Activated CD4-positive, CD25-positive, alpha-beta regulatory T cell treated with anti-CD3 and anti-CD28 coated beads, Interleukin-2, amount 50 U/mL, for 72 hours (primary cell): ENCODE data around the gene SPATA13.
A peak's percentile ranks its signal among the peaks of the same experiment; 100 is the strongest.

Experiments used
- DNase-seq: peaks from one replicate; pipeline ENCODE4 v3.0.0; 2021

The SPATA13 gene

DNA sequence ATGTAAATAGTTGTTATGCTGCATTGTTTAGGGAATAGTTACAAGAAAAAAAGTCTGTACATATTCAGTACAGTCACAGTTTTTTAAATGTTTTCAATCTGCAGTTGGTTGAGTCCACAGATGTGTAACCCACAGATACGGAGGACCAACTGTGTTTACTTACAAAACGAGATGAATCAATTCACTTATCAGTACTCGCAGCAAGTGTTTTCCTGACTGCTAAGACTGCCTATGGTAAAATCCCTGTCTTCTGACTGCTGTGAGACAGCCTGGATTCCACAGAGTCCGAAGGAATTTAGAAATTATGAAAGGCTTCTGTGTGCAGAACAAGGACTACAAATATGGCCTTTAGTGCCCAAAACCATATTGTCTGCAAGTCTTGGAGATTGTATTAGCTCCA lies 103.1 kb downstream of the SPATA13 start:
- no peak for DNase-seq

DNA sequence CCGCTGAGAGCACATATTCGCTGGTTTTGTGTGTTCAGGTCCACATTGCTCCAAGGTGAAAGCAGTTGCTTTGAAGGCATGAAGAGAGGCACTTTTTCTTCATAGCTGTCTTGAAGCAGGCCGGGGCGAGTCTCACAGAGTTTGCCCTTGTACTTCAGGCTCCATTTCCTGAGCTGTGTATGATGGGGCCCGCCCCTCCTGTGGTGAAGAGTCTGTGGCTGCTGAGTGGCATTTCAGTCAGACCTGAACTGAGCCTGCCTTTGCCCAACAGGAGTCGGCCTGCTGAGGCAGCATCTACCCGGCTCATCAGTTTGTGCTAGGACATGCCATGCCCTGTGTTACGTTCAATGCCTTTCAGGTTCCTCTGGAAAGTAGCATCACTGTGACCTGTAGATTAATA lies 104.5 kb downstream of the SPATA13 start:
- peak; percentile 69 for DNase-seq

DNA sequence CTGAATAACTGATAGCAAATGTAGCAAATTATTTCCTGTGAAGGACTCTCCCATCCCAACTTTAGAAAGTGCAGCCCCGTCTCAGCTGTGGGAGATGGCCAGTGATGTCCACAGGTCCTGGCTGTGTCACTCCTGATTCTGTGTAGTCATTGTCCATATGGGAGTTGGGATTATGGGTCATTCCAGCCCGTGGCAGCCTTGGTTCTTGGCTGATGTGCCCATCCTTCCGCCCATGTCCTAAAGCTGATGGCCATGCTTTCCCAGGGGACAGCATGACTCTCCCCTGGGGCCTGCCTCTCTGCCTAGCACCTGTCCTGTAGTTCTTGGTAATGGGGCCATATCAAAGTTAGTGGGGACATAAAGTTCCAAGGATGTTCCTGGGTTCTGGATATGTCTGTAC lies 104.9 kb downstream of the SPATA13 start:
- DNase-seq, result no peak

DNA sequence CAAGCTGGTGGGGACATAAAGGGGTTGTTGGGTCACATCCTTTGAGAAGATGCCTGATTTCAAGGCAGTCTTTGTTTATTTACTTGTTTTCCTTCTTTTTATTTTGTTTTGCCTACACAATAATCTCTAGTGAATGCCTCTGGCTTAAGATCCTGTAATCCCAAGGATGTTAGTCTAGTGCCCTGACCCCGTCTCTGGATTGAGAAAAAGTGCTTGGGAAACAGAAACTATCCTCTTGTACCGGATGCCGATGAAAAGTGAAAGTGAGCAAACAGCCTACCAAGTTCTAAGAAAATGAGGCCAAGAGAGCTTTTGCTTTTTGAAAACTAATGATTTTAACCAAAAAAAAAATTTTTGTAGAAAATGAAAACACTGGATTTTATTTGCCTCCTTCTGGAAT lies 106.8 kb downstream of the SPATA13 start:
- no peak for DNase-seq

DNA sequence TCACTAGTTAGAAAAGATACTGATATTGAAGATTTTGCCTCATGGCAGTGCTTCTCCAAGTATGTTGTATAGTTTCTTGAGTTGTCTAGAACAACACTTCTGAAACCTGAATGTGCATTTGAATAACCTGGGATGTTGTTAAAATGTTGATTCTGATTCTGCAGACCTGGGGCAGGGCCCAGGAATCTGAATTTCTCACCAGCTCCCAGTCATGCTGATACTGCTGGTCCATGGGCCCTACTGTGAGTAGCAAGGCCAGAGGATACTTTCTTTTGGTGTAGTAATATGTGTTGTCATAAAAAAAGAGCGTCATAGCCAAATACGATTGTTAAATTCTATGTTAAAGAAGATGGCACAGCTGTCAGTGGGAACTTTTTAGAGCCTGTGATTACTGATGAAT lies 107.3 kb downstream of the SPATA13 start:
- no peak for DNase-seq

DNA sequence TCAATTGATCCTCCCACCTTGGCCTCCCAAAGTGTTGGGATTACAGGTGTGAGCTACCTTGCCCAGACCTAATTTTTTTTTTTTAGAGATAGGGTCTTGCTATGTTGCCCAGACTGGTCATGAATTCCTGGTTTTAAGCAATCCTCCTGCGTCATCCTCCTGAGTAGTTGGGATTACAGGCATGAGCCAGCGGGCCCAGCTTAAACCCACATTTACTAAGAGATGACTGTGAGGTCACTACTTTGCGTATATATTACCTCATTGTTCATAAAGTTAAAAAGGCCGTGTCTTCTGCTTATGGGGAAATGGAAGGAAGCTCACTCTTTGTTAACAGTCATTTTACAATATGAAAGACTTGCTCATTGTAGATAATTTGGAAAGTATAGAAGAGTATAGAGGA lies 109.3 kb downstream of the SPATA13 start:
- no peak for DNase-seq

DNA sequence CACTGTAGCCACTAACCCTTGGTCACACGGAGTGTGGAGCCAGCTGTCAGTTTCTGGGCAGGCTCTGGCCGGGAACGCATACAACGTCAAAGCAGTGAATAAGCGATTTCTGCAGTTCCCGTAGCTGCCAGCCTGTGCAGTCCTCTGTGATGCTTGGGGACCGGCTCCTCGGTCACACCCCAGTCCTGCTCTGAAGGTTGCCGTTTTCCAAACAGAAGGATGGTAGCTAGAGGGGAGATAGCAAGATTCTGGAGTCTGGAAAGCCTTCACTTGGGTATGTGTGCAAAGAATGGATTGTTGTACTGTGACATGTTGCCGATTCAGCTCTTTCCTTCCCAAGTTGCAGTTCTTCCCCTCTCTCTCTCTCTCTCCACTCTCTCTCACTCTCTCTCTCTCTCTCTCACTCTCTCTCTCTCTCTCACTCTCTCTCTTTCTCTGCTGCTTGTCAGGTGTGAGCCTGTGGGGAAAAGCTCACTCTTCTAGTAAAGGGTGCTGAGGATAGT lies 110.2 kb downstream of the SPATA13 start:
- DNase-seq, result peak; percentile 56

DNA sequence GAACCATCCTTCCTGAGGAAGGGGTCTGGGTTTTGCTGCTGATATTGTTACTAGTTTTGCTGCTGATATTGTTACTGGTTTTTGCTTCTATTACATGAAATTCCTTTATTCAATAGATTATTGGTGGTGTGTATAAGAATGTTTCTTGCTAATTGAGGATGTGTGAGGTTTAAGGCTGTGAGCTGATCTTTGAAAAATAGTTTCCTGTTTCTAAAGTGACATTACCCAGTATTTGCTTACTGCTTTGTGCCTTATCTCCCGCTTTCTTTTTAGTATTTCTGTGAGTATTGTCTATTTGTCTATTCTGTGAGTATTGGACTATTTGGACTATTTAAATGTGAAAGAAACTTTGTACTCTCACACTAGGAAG lies 110.7 kb downstream of the SPATA13 start:
- DNase-seq, result no peak

DNA sequence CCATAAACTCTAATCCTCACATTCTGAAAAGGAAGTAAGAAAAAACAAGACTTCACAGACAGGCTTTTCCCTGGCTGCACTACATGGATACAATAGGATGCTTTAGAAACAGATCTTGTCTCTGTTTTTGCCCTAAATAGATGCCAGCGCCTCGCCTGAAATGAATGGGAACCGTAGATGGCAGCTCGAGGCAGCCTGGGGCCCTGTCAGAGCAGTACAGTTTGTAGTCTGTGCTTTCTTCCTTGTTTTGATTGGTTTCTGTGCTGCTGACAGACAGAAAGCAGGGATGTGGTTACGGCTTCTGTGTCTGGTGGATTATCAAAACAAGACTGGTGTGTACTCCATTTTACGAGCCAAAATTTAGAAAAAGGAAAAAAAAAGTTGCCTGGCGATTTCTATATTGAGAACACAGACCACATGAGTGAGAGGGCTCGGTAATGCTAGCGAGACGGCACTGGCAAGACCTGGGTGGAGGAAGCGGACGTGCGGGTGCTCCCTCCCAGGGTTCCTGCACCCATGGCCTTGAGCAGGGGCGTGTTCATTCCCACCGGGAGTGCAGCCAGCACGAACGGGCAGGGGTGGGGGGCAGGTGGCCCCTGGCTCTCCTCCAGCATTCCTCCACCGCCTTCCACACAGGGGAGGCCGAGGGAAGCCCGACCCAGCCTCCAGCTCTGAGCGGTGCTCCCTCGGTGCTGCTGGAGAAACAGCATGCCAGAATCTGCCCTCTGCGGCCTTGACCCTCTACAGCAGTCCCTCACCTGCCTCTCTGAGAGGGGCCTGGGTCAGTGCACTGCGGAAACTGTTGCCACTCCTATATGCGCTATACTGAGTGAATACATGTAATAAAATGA lies 111.3 kb downstream of the SPATA13 start:
- peak; percentile 50 for DNase-seq

DNA sequence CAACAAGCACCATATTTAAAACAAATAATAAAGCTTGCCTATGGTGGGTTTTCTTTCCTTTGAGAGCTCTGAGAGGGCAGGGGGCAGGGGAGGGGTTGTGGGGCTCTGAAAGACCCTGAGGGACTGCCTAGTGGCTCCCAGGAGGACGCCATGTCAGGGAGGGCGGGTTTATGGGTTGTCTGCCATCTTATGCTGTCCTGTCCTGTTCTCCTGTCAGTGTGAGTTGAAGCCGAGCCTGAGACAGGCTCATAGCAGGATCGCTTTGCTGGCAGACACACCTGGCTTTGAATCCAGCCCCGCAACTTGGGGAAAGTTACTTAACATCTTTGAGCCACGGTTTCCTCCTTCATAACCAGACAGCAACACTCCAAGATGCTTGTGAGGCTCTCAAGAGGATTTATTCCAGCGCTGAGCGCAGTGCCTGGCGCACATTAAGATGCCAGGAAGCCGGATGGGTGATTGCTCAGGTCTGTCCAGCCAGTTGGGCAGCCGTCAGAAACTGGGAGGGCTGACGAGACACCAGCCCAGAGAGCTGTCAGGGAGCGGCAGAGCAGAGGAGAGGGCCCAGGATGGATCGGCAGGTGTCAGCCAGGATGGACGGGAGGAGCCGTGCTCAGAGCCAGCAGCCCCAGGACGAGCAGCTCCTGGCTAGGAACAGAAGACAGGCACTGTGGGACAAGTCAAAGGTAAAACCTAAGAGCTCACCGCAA lies 112.1 kb downstream of the SPATA13 start:
- DNase-seq, result no peak

DNA sequence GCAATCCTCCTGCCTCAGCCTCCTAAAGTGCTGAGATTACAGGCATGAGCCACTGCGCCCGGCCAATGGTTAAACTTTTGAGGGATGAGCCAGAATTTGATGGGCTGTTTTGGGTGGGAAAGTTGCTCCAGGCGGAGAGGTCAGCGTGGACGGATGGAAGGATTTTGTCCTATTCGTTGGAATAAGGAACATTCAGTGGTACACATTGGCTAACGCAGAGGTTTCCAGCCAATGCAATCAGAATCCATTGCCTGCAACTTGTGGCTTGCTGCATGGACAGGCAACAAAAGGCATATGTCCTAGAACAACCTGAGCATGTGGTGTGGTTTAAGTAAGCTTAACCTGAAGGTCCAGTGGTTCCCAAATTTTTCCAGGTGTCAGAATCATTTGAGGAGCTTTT lies 113.4 kb downstream of the SPATA13 start:
- no peak for DNase-seq

DNA sequence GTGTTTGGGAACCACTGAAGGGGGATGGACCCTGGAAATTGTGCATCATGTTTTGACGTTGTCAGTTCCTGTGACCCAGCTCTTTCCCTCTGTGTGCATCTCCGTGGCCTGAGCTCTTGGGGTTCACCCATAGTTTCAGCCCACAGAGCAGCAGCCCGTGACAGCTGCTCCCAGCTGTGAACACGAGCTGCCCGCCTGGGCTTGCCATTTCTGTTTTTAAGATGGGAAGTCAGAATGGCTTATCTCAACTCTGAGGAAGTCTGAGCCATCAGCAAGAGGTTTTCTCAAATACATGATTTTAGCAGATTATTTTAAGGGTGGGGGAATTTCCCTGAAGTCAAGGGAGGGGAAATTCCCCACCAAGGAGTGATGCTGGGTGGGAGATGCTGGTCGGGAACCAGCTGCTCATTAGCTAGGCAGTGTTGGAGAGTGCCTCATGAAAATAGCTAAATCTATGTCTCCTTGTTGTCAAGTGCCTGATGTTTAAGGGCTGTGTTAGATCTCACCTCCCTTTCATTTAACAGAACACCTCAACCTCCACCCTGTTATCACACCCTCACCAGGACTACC lies 114.0 kb downstream of the SPATA13 start:
- DNase-seq, result peak; percentile 43

DNA sequence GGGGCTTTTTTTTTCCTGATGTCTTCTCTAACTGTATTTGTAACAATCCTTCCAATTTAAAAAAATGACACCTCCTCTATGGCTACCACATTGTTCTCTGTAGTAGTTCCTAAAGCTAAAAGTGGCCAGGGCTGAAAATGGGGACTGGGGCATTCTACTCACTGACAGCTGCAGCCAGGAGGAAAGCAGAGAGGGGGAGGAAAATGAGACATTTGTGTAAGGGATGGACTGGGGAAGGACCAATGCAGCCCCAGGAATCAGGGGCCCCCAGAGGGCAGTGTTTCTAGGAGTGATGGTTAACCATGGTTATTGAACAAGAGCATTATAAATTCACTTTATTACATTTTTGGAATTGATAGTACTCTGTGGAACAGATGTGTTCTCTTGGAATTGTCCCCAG lies 114.5 kb downstream of the SPATA13 start:
- DNase-seq, result no peak

DNA sequence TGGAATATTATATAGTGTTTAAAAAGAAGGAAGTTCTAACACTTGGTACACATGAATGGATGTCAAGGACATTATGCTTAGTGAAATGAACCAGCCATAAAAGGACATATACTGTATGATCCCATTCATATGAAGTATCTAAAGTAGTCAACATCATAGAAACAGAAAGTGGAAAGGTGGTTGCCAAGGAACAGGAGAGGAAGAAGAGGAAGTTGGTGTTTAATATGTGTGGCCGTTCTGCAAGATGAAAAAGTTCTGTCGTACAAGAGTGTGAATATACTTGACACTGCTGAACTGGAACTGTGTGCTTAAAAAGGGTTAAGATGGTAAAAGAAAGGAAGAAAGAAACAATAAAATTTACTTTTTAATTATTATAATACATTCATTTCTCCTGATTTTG lies 115.8 kb downstream of the SPATA13 start:
- DNase-seq, result no peak

DNA sequence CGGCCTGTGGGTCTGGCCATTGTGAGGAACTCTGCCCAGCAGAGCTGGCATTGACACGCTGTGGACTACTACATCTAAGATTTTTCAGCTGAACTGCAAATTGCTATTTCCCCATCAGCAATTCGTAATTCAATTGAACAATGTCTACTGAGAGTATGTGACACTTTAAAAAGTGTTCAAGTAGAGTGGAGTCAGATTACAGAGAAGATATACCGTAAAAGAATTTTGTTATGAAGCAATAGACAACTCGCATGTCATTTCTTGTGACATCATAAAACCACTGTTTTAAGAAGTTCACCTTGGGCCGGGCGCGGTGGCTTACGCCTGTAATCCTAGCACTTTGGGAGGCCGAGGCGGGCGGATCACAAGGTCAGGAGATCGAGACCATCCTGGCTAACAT lies 116.3 kb downstream of the SPATA13 start:
- DNase-seq, result no peak

DNA sequence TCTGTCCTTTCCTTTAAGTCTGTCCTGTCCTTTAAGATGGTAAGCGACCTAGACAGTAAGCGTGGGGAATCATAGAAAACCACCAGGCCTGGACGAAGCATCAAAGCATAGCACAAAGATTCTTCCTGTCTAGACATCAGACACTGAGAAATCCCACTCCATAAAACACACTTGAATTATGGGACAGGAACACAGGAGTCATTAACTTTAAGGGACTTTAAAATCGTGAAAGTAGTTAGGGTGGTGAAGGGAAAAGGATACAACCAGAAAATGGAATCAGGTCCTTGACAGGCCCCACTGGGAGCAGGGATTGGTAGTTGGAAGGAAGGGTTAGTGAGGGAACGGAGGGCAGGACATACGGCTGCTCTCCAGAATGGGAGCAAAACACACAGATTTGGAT lies 117.2 kb downstream of the SPATA13 start:
- DNase-seq, result no peak

DNA sequence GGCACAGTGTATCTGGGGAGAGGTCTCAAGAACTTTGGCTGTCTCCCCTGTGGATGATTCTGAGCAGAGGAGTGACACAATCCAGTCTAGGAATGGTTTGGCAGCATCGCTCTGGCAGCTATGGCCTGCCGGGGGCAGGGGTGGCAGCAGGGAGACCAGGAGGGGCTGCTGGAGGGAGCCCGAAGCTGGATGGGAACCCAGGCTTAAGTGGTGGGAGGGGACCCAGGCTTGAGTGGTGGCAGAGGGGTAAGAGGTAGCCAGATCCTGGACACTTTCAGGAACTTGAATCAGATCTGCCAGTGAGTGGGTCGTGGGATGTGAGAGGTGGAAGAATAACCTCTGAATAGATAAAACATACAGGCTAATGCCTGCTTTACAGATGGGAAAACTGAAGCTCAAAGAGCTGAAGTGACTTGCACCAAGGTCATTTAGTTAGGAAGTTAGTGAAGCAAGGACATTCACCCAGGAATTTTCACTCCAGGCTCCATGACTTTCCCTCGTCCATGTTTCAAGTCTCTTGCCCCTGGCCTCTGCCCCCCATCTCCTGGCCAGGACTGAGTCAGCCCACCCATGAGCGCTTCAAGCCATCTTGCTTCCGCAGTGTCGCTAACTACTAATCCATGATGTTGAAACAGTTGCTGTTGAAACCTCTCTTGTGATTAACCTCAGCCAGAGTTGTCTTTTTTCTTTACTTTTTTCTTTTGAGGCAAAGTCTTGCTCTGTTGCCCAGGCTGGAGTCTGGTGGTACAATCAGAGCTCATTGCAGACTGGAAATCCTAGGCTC lies 119.0 kb downstream of the SPATA13 start:
- no peak for DNase-seq

DNA sequence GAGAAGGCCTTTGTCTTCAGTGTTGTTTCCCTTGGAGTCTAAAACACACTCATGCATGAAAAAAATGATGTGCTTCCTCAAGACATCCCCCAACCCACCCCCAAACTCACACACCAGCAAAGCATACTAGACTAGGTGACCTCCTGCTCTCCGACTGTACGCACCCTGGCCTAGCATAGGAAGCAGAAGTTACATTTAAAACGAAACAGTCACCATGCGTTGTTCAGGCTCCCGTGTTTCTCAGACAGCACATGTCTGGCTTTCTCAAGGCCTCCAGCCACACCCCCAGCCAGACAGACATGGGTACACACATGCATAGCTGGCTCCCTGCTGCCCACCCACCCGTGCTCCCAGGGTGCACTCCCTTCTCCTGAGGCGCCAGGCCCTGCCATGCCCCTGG lies 120.2 kb downstream of the SPATA13 start:
- DNase-seq, result no peak

DNA sequence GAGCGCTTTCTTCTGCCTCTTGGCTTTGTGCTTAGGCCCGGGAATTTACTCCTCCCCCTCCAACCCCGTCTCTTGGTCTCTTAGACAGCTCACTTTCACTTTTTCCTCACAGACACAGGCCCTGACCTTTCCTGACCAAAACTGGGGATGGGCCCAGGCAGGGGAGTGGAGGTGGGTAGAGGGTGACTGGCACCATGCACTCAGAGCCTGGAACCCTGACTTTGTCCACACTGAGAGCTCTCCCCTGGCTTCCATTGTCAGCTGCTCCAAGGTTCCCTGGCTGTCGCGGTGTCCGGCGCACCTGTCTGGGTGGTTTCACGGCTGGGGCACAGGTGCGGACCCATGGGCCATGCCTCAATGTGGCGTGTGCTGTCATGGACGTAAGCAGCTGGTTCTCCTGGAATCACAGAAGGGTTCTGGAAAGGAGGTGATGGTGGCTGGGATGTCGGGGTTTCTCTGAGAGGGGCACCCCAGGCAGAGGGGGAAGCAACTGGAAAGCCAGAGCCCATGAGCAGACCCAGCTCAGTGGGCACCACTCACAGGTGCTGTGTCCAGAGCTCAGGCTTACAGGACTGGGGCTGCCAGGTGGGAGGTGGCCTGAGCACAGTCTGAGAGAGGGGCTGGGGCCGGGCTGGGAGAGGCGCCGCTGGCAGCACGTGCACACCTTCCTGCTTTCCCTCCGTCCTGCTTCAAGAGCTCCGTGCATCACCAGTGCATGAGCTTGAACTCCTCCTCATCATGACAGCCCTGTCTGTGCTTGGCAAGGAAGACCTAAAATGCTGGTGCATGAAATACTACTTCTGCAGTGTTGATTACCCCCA lies 120.9 kb downstream of the SPATA13 start:
- DNase-seq, result no peak

DNA sequence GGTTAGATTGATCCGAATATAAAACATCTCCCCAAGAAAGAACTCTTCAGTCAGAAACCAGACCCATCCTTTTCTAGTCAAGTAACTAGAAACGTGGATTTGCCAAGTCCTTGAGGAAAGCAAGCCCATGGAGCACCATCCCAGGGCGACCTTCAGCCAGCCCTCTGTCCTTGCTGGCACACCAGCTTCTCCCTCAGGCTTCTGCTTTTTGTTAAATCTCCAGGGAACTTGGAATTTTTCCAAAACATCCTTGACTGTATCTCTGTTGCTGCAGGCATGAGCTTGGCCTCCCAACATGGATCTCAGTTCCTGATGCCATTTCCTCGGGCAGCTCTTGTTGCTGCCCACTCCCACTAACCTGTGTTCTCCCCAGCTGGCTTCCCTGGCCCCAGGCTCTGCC lies 121.7 kb downstream of the SPATA13 start:
- no peak for DNase-seq

DNA sequence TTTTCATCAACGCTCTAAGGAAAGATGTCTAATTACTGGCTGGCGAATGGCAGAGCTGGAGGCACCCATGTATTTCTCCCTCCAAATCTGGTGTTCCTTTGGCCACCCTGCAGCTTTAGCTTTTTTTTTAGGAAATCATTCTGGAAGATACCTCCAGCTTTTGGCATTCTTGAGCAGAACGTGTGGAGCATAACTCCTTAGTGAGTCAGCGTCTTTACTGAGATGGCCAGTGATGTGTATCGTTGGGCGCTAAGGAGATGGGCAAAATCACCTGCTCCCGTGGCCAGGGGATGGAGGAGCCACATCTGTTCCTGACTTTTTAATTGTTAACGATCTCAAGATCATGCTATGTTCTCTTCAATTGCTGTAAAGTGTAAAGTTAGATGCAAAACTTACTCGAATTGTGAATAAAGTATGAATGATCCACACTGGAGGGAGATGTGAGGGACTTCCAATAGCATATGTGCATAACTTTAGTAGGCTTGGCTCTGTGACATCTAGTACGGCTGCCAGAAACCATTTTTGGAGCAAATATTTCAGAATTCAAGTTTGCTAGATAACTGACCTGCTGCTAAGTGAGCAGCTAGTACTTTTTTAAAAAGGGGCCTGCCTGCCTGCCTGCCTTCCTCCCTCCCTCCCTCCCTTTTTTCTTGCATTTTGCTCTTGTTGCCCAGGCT lies 124.5 kb downstream of the SPATA13 start:
- no peak for DNase-seq

DNA sequence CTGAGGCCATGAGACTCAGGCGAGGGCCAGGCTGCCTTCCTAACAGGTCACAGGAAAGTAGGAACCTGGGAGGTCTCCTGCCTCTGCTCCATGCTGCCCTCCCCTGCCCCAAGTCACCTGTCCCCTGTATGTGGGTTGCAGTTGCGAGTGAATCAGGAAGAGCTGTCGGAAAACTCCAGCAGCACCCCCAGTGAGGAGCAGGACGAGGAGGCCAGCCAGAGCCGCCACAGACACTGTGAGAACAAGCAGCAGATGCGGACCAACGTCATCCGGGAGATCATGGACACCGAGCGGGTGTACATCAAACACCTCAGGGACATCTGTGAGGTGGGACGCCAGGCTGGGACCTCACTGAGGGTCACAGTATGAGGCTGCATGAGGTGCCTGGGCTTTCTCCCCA lies 126.1 kb downstream of the SPATA13 start:
- no peak for DNase-seq
